Osteoblast (primary cell): ENCODE measurements around the gene FAM227B. TPM values are rescaled to one million over a fixed set of nuclear protein-coding genes. Genes with fewer than 3 reads are reported as not detected.
"Not testable (repeated sequence)": the region's sequence is repeated elsewhere in the genome, so short reads cannot be mapped to it uniquely, and the experiment has no call there.

Source experiments
- DNase-seq: peaks from one replicate; pipeline ENCODE4 v3.0.0; 2011; ENCODE audit warnings: low spot score, mixed read lengths; ENCODE audit not compliant: insufficient read length; ENCODE audit errors: missing footprints
- H2AFZ ChIP-seq: 2 replicates; pipeline ENCODE4 v1.6.0; 2011; ENCODE audit warnings: mild to moderate bottlenecking, low read length
- H3K27ac ChIP-seq: 2 replicates; pipeline ENCODE4 v1.5.1; 2011; ENCODE audit warnings: mild to moderate bottlenecking, low read depth, low read length, moderate library complexity
- H3K27me3 ChIP-seq: 2 replicates; pipeline ENCODE4 v1.6.0; 2012; ENCODE audit warnings: mild to moderate bottlenecking, control low read depth, inconsistent platforms, low read length, moderate library complexity; ENCODE audit not compliant: insufficient read depth
- H3K36me3 ChIP-seq: 2 replicates; pipeline ENCODE4 v1.5.1; 2011; ENCODE audit warnings: mild to moderate bottlenecking, low read length, control low read depth, moderate library complexity; ENCODE audit not compliant: insufficient read depth
- H3K4me1 ChIP-seq: 2 replicates; pipeline ENCODE4 v1.5.1; 2011; ENCODE audit warnings: mild to moderate bottlenecking, low read length, control low read depth, moderate library complexity; ENCODE audit not compliant: insufficient read depth
- H3K4me2 ChIP-seq: 2 replicates; pipeline ENCODE4 v1.6.0; 2011; ENCODE audit warnings: mild to moderate bottlenecking, low read length; ENCODE audit not compliant: insufficient read depth
- H3K4me3 ChIP-seq: fragments of 200-600 bp; sonication (generic); 3 replicates; pipeline ENCODE4 v1.5.1; 2012; ENCODE audit warnings: mild to moderate bottlenecking, low read length, inconsistent platforms; ENCODE audit not compliant: insufficient read depth
- H3K79me2 ChIP-seq: 2 replicates; pipeline ENCODE4 v1.6.0; 2012; ENCODE audit warnings: mild to moderate bottlenecking, low read length, control low read depth, inconsistent platforms; ENCODE audit not compliant: insufficient read depth
- H3K9me3 ChIP-seq: 2 replicates; pipeline ENCODE4 v1.5.1; 2011; ENCODE audit warnings: low read depth, low read length, control low read depth
- H4K20me1 ChIP-seq: 2 replicates; pipeline ENCODE4 v1.6.0; 2012; ENCODE audit warnings: mild to moderate bottlenecking, low read length, control low read depth; ENCODE audit not compliant: insufficient read depth
- CTCF ChIP-seq: IDR thresholded peaks from 2 replicates; pipeline ENCODE4 v1.5.1; 2011; ENCODE audit warnings: mild to moderate bottlenecking, low read depth, low read length, moderate library complexity; ENCODE audit errors: extremely low read depth
- total RNA-seq: library from RNA; depleted of rRNA; stranded (reverse); fragments of >200 nt; gene quantifications from 2 replicates; pipeline ENCODE4 v1.2.3, GENCODE V29; 2012

Gene FAM227B
- total RNA-seq, 1 donor: 4.3 TPM

DNA sequence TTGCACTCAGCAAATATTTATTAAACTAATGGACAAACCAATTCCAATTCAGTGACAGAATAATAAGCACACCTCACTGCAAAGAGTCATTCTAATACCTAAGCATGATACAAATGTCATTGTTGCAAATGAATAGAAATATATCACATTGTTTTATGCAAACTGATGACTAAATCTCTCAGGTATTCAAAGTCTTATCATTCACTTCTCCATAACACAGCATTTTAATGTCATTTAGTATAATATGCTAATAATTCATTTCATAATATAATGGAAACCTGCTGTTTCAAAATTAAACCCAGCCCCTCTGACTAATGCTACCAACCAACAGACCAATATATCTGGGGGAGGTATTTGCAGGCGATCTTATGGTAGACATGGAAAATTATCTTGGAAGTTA, 125.8 kb downstream of the FAM227B start:
- H2AFZ ChIP-seq: no peak overlapping the region
- H3K36me3 ChIP-seq: no peaks in the 10 kb centered on the region
- no peak overlapping the region for H3K4me3 ChIP-seq
- no peaks in the 10 kb centered on the region for H3K9me3 ChIP-seq
- no peaks in the 10 kb centered on the region for H4K20me1 ChIP-seq
- no peak for DNase-seq
- no peaks in the 10 kb centered on the region for H3K27me3 ChIP-seq
- TF ChIP-seq CTCF: no peak
- H3K4me1 ChIP-seq: peaks cover 39% of the 10 kb centered on the region
- no peak overlapping the region for H3K4me2 ChIP-seq
- H3K79me2 ChIP-seq: no peaks in the 10 kb centered on the region
- no peak overlapping the region for H3K27ac ChIP-seq

DNA sequence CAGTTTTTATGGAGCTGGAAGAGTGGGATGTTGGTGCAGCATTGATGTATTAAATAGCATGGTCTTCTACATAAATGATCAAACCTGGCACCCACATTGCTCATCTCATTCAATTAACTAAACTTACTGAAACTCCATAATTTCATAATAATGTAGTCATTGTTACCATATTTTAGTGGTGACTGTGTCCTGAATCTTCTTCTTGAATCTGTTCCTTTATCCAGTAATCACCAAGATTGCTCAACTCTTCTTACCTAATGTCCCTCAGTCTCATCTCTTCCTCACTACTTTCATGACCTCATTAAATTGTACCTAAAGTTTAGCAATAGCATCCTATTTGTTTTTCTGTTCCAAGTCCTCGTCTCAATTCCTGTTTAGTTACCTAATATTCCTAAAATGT, 127.8 kb downstream of the FAM227B start:
- Histone ChIP-seq H3K4me3 (no peak overlapping the region), H4K20me1 (no peaks in the 10 kb centered on the region), H3K4me2 (no peak overlapping the region), H3K4me1 (peaks cover 39% of the 10 kb centered on the region), H3K36me3 (peaks cover 8% of the 10 kb centered on the region), H3K79me2 (no peaks in the 10 kb centered on the region), H3K27me3 (no peaks in the 10 kb centered on the region), H3K27ac (peak overlapping the region; percentile 45), H2AFZ (no peak overlapping the region), H3K9me3 (no peaks in the 10 kb centered on the region)
- no peak for DNase-seq
- no peak for TF ChIP-seq CTCF

DNA sequence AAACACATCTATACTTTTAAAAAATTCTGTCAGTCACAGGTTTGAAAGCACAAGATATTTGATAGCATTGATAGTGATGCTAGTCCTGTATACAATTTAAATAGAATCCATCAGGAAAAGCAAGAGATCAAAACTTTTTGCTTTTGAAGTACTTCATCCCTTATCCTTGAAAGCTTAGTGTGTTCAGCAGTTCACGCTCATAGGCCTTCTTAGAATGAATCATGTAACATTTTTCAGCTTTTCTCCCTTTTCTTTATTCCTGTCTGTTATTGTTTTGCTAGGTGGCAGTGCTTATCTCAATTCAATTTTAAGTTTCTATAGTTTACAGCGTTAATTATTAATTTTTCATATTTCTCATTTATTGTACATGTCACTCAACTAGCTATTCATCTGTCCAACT, 128.5 kb downstream of the FAM227B start:
- H3K27me3 ChIP-seq: no peaks in the 10 kb centered on the region
- H2AFZ ChIP-seq: no peak overlapping the region
- DNase-seq: no peak
- no peak overlapping the region for H3K4me3 ChIP-seq
- no peak for TF ChIP-seq CTCF
- no peak overlapping the region for H3K4me2 ChIP-seq
- H4K20me1 ChIP-seq: no peaks in the 10 kb centered on the region
- no peaks in the 10 kb centered on the region for H3K9me3 ChIP-seq
- H3K27ac ChIP-seq: no peak overlapping the region
- peaks cover 39% of the 10 kb centered on the region for H3K4me1 ChIP-seq
- H3K79me2 ChIP-seq: no peaks in the 10 kb centered on the region
- H3K36me3 ChIP-seq: peaks cover 8% of the 10 kb centered on the region

DNA sequence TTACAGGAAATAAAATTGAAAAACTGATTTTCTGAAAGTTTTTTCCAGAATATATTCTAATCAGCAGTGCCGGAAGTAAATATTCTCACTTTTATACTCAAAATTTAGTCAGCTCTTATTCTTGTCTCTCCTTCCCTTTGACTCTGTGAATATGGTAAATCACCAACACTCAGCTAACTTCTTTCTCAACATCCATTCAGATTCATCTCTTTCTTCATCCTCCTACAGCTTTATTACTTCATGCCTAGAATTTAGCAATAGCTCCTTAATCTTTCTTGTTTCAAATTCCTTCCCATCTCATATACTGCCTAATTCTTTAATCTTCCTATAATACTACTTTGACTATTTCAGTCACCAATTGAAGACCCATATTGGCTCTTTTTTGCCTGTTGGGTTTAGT, 129.7 kb downstream of the FAM227B start:
- DNase-seq: no peak
- TF ChIP-seq CTCF: no peak
- H3K79me2 ChIP-seq: no peaks in the 10 kb centered on the region
- H3K4me3 ChIP-seq: no peak overlapping the region
- H3K4me1 ChIP-seq: peaks cover 31% of the 10 kb centered on the region
- no peak overlapping the region for H3K4me2 ChIP-seq
- H3K36me3 ChIP-seq: peaks cover 8% of the 10 kb centered on the region
- no peaks in the 10 kb centered on the region for H4K20me1 ChIP-seq
- H2AFZ ChIP-seq: no peak overlapping the region
- no peaks in the 10 kb centered on the region for H3K9me3 ChIP-seq
- H3K27me3 ChIP-seq: no peaks in the 10 kb centered on the region
- peak overlapping the region; percentile 7 for H3K27ac ChIP-seq

DNA sequence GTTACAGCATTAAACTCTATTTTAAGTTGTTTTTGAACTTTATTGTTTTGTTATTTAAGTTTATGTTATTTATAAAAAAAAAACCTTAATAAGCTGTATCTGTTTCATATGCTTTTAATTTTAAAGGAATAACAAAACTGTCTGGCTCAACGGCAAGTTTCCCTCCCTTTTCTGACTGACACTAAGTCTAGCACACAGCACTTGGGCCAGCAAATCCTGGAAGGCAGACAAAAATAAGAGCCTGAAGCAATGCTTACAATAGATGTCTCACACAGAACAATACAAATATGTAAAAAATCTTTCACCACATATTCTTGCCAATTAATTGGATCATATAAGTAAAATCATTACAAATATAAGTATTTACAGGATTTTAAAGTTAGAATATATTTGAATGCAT, 135.2 kb downstream of the FAM227B start:
- H3K4me2 ChIP-seq, H2AFZ ChIP-seq, H3K27me3 ChIP-seq, H3K4me1 ChIP-seq, H3K9me3 ChIP-seq, H3K79me2 ChIP-seq, H4K20me1 ChIP-seq, DNase-seq, H3K4me3 ChIP-seq, H3K27ac ChIP-seq: not testable (repeated sequence)
- H3K36me3 ChIP-seq: peaks cover 11% of the 10 kb centered on the region

DNA sequence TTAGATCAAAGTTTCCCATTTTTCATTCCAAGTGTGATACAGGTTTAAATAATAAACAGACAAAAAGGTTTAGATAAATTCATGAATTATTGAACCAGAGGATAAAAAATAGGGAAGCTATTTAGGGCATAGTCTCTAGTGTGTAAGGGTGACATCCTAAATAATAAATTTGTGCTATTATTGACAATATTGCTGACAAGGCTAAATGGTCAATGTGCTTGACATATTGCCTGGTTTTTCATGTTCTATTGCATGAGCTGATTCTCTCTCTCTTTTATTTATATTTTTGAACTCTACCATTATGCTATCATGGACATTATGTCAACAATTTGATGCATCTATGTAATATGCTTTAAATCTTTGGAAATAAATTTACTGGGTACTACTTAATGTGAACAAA, 141.6 kb downstream of the FAM227B start:
- H3K27ac ChIP-seq, H3K27me3 ChIP-seq, H2AFZ ChIP-seq, H3K36me3 ChIP-seq, H3K4me2 ChIP-seq, H3K9me3 ChIP-seq, H4K20me1 ChIP-seq, DNase-seq, H3K4me3 ChIP-seq, H3K4me1 ChIP-seq: not testable (repeated sequence)
- H3K79me2 ChIP-seq: peaks cover 10% of the 10 kb centered on the region
